Measurements from ENCODE around the gene CLTB.

DNA sequence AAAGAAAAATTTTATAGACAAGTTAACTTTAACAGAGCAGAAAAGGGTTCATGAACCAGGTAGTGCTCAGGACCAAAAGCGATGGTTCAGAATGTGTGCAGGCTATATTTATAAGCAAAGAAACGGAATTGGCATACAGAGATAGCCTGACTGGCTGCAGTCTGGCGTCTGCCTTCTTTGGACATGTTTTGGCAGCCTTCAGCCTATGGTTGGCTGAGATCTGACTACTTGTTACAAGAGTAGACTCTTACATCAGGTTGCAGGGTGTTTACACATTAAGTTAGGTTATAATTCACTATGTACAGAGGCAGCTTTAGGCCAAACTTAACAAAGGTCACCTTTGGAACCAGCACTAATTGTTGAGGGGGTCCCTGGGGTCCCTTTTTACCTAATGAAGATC, 34.9 kb downstream of the CLTB start:
- TF ChIP-seq, protein P1, sequence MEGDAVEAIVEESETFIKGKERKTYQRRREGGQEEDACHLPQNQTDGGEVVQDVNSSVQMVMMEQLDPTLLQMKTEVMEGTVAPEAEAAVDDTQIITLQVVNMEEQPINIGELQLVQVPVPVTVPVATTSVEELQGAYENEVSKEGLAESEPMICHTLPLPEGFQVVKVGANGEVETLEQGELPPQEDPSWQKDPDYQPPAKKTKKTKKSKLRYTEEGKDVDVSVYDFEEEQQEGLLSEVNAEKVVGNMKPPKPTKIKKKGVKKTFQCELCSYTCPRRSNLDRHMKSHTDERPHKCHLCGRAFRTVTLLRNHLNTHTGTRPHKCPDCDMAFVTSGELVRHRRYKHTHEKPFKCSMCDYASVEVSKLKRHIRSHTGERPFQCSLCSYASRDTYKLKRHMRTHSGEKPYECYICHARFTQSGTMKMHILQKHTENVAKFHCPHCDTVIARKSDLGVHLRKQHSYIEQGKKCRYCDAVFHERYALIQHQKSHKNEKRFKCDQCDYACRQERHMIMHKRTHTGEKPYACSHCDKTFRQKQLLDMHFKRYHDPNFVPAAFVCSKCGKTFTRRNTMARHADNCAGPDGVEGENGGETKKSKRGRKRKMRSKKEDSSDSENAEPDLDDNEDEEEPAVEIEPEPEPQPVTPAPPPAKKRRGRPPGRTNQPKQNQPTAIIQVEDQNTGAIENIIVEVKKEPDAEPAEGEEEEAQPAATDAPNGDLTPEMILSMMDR (CRISPR knock-in tag; IDR thresholded peaks at IDR 0.05), result no peak
- TF ChIP-seq ZSCAN29 (CRISPR knock-in tag; conservative IDR thresholded peaks at IDR 0.05) (no peak), ZNF350 (CRISPR knock-in tag; IDR thresholded peaks at IDR 0.05; ENCODE audit: borderline replicate concordance, low read depth) (no peak), ZNF672 (CRISPR knock-in tag; IDR thresholded peaks at IDR 0.05) (no peak), NFATC3 (CRISPR knock-in tag; IDR thresholded peaks at IDR 0.05) (no peak)

All from HepG2 (cell line).